HEK293 (cell line): ENCODE results near the gene HS3ST6.

Experiments used
- CTCF ChIA-PET: fragments of 350-600 bp; formaldehyde crosslinking; extraction: SDS; loops from one replicate; lab custom pipeline; 2021; ENCODE audit warnings: antibody characterized with exemption; lab: Yijun Ruan, JAX
- POLR2A ChIA-PET: fragments of 300-600 bp; formaldehyde crosslinking; extraction: SDS; loops from one replicate; lab custom pipeline; 2020; ENCODE audit warnings: antibody characterized with exemption, inconsistent platforms; lab: Yijun Ruan, JAX
- H3K27ac ChIP-seq: fragments of 200-500 bp; sonication (Bioruptor generic); 2 replicates; pipeline ENCODE4 v1.5.1; 2014; ENCODE audit warnings: low read depth, low read length, control low read depth, inconsistent platforms; ENCODE audit errors: extremely low read depth
- H3K36me3 ChIP-seq, 2 experiments: fragments of 200-500 bp in 1 of 2; sonication (Bioruptor generic) in 1 of 2; 1 replicate in 1 of 2; 2 replicates in 1 of 2; pipeline ENCODE4 v1.5.1; 2014 to 2017; ENCODE audit warnings: inconsistent platforms in 2 of 2, low read length in 2 of 2; ENCODE audit not compliant: control insufficient read depth in 2 of 2, insufficient read depth in 1 of 2
- H3K4me1 ChIP-seq: fragments of 200-500 bp; sonication (Bioruptor generic); 2 replicates; pipeline ENCODE4 v1.5.1; 2014; ENCODE audit warnings: mild to moderate bottlenecking, low read length, inconsistent platforms; ENCODE audit not compliant: control insufficient read depth, insufficient read depth
- H3K4me3 ChIP-seq: 2 replicates; pipeline ENCODE4 v1.5.1; 2011; ENCODE audit warnings: low read depth, mild to moderate bottlenecking, control low read depth, low read length, moderate library complexity
- H3K9me3 ChIP-seq: fragments of 200-500 bp; sonication (Bioruptor generic); 2 replicates; pipeline ENCODE4 v1.5.1; 2014; ENCODE audit warnings: low read depth, low read length, inconsistent platforms; ENCODE audit not compliant: control insufficient read depth, insufficient read depth
- GLI2 ChIP-seq: fragments of 450-650 bp; formaldehyde crosslinking; IDR thresholded peaks from 2 replicates; pipeline ENCODE4; 2017; ENCODE audit warnings: missing biosample characterization, missing genetic modification characterization, low read depth, borderline replicate concordance
- KLF10 ChIP-seq: fragments of 450-650 bp; IDR thresholded peaks from 2 replicates; pipeline ENCODE4 v1.5.1; 2018; ENCODE audit warnings: missing biosample characterization, mild to moderate bottlenecking, missing genetic modification characterization
- MEIS1 ChIP-seq: sonication (generic); formaldehyde crosslinking; IDR thresholded peaks from 2 replicates; pipeline ENCODE4 v1.8.1; 2022; ENCODE audit warnings: missing genetic modification reagents, mild to moderate bottlenecking, borderline replicate concordance
- MYNN ChIP-seq: fragments of 450-650 bp; formaldehyde crosslinking; IDR thresholded peaks from 2 replicates; pipeline ENCODE4 v1.5.1; 2016; ENCODE audit warnings: missing biosample characterization, missing genetic modification characterization, borderline replicate concordance
- ZBTB20 ChIP-seq: fragments of 450-650 bp; formaldehyde crosslinking; IDR thresholded peaks from 2 replicates; pipeline ENCODE4 v1.5.1; 2016; ENCODE audit warnings: missing biosample characterization, missing genetic modification characterization
- ZFHX2 ChIP-seq: fragments of 450-650 bp; formaldehyde crosslinking; conservative IDR thresholded peaks from 2 replicates; pipeline ENCODE4 v1.5.1; 2016; ENCODE audit warnings: missing biosample characterization, missing genetic modification characterization
- ZFP3 ChIP-seq: fragments of 450-650 bp; formaldehyde crosslinking; IDR thresholded peaks from 2 replicates; pipeline ENCODE4 v1.5.1; 2016; ENCODE audit warnings: low read depth, missing biosample characterization, missing genetic modification characterization
- ZFP37 ChIP-seq: fragments of 450-650 bp; formaldehyde crosslinking; IDR thresholded peaks from 2 replicates; pipeline ENCODE4 v1.5.1; 2016; ENCODE audit warnings: missing biosample characterization, missing genetic modification characterization
- ZIC2 ChIP-seq: fragments of 450-650 bp; formaldehyde crosslinking; IDR thresholded peaks from 2 replicates; pipeline ENCODE4 v1.5.1; 2016; ENCODE audit warnings: missing biosample characterization, missing genetic modification characterization
- ZNF114 ChIP-seq: fragments of 450-650 bp; formaldehyde crosslinking; IDR thresholded peaks from 2 replicates; pipeline ENCODE4 v1.5.0; 2017; ENCODE audit warnings: missing biosample characterization, missing genetic modification characterization
- ZNF146 ChIP-seq: fragments of 450-650 bp; formaldehyde crosslinking; IDR thresholded peaks from 2 replicates; pipeline ENCODE4 v1.5.1; 2016; ENCODE audit warnings: missing biosample characterization, missing genetic modification characterization
- ZNF175 ChIP-seq: fragments of 450-650 bp; formaldehyde crosslinking; IDR thresholded peaks from 2 replicates; pipeline ENCODE4 v1.5.1; 2016; ENCODE audit warnings: missing biosample characterization, missing genetic modification characterization
- ZNF211 ChIP-seq: fragments of 450-650 bp; formaldehyde crosslinking; IDR thresholded peaks from 2 replicates; pipeline ENCODE4 v1.5.1; 2016; ENCODE audit warnings: low read depth, missing biosample characterization, missing genetic modification characterization
- ZNF354C ChIP-seq: fragments of 450-650 bp; formaldehyde crosslinking; IDR thresholded peaks from 2 replicates; pipeline ENCODE4 v1.5.1; 2016; ENCODE audit warnings: missing biosample characterization, missing genetic modification characterization, low read depth, borderline replicate concordance
- ZNF423 ChIP-seq: fragments of 450-650 bp; formaldehyde crosslinking; IDR thresholded peaks from 2 replicates; pipeline ENCODE4 v1.5.1; 2016; ENCODE audit warnings: missing biosample characterization, missing genetic modification characterization
- ZNF510 ChIP-seq: fragments of 450-650 bp; formaldehyde crosslinking; IDR thresholded peaks from 2 replicates; pipeline ENCODE4 v1.5.1; 2018; ENCODE audit warnings: mild to moderate bottlenecking, missing genetic modification characterization, missing biosample characterization; ENCODE audit not compliant: insufficient replicate concordance
- ZNF585B ChIP-seq: fragments of 450-650 bp; formaldehyde crosslinking; IDR thresholded peaks from 2 replicates; pipeline ENCODE4 v1.5.1; 2016; ENCODE audit warnings: missing biosample characterization, missing genetic modification characterization
- ZNF624 ChIP-seq: fragments of 450-650 bp; formaldehyde crosslinking; IDR thresholded peaks from 2 replicates; pipeline ENCODE4 v1.5.1; 2017; ENCODE audit warnings: missing biosample characterization, missing genetic modification characterization
- ZNF626 ChIP-seq: fragments of 450-650 bp; sonication (Bioruptor Pico); formaldehyde crosslinking; IDR thresholded peaks from 2 replicates; pipeline ENCODE4 v1.5.1; 2018; ENCODE audit warnings: missing biosample characterization, missing genetic modification characterization, inconsistent platforms
- ZNF670 ChIP-seq: fragments of 450-650 bp; formaldehyde crosslinking; IDR thresholded peaks from 2 replicates; pipeline ENCODE4 v1.5.1; 2016; ENCODE audit warnings: missing biosample characterization, missing genetic modification characterization, low read depth
- ZNF701 ChIP-seq: fragments of 450-650 bp; formaldehyde crosslinking; IDR thresholded peaks from 2 replicates; pipeline ENCODE4 v1.5.1; 2016; ENCODE audit warnings: missing biosample characterization, missing genetic modification characterization
- TF ChIP-seq, protein P1 (sequence below): fragments of 450-650 bp; formaldehyde crosslinking; IDR thresholded peaks from 2 replicates; pipeline ENCODE4 v1.5.1; 2017; ENCODE audit warnings: missing biosample characterization, missing genetic modification characterization
- TF ChIP-seq, protein P2 (sequence below): fragments of 450-650 bp; formaldehyde crosslinking; IDR thresholded peaks from 2 replicates; pipeline ENCODE4 v1.5.1; 2016; ENCODE audit warnings: missing biosample characterization, missing genetic modification characterization
- TF ChIP-seq, protein P3 (sequence below): fragments of 450-650 bp; formaldehyde crosslinking; IDR thresholded peaks from 2 replicates; pipeline ENCODE4 v1.5.1; 2016; ENCODE audit warnings: missing biosample characterization, missing genetic modification characterization
- TF ChIP-seq, protein P4 (sequence below): fragments of 450-650 bp; formaldehyde crosslinking; IDR thresholded peaks from 2 replicates; pipeline ENCODE4 v1.5.1; 2016; ENCODE audit warnings: missing biosample characterization, missing genetic modification characterization, borderline replicate concordance

The HS3ST6 gene

DNA sequence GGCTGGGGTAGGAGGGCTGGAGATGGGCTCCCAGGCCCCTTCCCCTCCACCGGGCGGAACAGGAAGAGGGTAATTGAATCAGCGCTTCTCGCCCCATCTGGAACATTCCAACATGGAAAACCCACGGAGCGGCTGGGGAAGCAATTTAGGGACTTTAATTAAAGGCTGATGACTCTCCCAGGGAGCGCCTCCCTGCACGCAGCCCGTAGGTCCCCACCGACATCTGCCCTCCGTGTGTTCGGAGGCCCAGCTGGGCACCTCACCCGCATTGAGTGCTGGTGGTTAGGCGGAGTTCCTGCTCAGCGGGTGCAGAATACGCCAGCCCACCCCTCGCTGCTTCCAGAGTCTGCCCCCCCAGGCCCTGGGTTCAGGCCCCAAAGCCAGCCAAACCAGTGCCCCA lies 10.0 kb downstream of the HS3ST6 start:
- CTCF ChIA-PET: interaction anchor here (1.3 to 1.8 kb wide), 2 partner anchors 15 to 21 kb away, joined by 4 to 6 read pairs; no protein-coding TSS in a partner anchor
- no peaks in the 10 kb centered on the region for H3K36me3 ChIP-seq
- no peaks in the 10 kb centered on the region for H3K9me3 ChIP-seq
- POLR2A ChIA-PET: interaction anchor here (1.8 kb wide), 1 partner anchor 15 kb away, joined by 3 read pairs; no protein-coding TSS in a partner anchor
- H3K4me1 ChIP-seq: no peaks in the 10 kb centered on the region
- TF ChIP-seq ZNF626 (tag by site-specific recombination) (no peak), MEIS1 (CRISPR knock-in tag) (no peak), GLI2 (tag by site-specific recombination) (no peak), ZNF510 (tag by site-specific recombination) (no peak), ZIC2 (no peak), ZNF670 (no peak), ZNF585B (tag by site-specific recombination) (no peak), ZFP37 (tag by site-specific recombination) (no peak), ZBTB20 (tag by site-specific recombination) (no peak), ZFP3 (tag by site-specific recombination) (no peak), ZNF701 (no peak), ZNF423 (tag by site-specific recombination) (no peak), ZNF624 (no peak), ZNF211 (tag by site-specific recombination) (no peak), ZNF146 (no peak), MYNN (tag by site-specific recombination) (no peak), KLF10 (tag by site-specific recombination) (no peak), ZNF175 (tag by site-specific recombination) (no peak)
- TF ChIP-seq, protein P1, sequence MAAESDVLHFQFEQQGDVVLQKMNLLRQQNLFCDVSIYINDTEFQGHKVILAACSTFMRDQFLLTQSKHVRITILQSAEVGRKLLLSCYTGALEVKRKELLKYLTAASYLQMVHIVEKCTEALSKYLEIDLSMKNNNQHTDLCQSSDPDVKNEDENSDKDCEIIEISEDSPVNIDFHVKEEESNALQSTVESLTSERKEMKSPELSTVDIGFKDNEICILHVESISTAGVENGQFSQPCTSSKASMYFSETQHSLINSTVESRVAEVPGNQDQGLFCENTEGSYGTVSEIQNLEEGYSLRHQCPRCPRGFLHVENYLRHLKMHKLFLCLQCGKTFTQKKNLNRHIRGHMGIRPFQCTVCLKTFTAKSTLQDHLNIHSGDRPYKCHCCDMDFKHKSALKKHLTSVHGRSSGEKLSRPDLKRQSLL (tag by site-specific recombination): no peak
- TF ChIP-seq, protein P2, sequence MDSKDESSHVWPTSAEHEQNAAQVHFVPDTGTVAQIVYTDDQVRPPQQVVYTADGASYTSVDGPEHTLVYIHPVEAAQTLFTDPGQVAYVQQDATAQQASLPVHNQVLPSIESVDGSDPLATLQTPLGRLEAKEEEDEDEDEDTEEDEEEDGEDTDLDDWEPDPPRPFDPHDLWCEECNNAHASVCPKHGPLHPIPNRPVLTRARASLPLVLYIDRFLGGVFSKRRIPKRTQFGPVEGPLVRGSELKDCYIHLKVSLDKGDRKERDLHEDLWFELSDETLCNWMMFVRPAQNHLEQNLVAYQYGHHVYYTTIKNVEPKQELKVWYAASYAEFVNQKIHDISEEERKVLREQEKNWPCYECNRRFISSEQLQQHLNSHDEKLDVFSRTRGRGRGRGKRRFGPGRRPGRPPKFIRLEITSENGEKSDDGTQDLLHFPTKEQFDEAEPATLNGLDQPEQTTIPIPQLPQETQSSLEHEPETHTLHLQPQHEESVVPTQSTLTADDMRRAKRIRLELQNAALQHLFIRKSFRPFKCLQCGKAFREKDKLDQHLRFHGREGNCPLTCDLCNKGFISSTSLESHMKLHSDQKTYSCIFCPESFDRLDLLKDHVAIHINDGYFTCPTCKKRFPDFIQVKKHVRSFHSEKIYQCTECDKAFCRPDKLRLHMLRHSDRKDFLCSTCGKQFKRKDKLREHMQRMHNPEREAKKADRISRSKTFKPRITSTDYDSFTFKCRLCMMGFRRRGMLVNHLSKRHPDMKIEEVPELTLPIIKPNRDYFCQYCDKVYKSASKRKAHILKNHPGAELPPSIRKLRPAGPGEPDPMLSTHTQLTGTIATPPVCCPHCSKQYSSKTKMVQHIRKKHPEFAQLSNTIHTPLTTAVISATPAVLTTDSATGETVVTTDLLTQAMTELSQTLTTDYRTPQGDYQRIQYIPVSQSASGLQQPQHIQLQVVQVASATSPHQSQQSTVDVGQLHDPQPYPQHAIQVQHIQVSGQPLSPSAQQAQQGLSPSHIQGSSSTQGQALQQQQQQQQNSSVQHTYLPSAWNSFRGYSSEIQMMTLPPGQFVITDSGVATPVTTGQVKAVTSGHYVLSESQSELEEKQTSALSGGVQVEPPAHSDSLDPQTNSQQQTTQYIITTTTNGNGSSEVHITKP (tag by site-specific recombination): no peak
- TF ChIP-seq, all 188 proteins: peak for 0
- H3K27ac ChIP-seq: no peak overlapping the region
- no peak overlapping the region for H3K4me3 ChIP-seq

DNA sequence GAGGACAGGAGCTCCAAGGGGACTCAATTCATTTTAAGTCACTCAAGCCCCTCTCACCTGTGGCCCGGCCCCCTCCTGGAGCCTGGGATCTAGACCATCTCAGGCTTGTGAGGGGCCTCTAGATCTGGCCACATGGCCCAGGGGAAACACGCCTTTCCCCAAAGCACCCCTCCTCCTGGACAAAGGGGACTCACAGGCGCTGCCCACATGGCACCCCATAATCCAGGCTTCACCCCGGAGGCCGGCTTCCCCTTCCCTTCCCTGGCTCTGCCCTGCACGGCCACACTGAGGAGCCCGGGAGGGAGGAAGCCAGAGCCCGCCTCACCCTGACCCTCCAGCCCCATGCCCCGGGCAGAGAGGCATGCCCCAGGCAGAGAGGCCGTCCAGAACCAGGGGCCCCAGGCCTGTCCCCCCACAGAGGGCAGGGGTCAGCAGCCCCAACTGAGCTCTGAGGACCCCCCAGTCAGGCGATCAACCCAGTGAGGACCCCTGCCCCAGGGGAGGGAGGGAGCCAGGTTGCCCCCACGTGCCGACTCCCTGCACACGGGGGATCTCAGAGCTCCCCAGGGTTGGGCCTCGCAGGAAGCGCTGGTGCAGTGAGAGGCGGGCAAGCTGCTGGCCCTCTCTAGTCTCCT lies 10.9 kb downstream of the HS3ST6 start:
- Histone ChIP-seq H3K9me3 (no peaks in the 10 kb centered on the region), H3K27ac (no peak overlapping the region), H3K4me1 (no peaks in the 10 kb centered on the region), H3K36me3 (no peaks in the 10 kb centered on the region), H3K4me3 (no peak overlapping the region)
- POLR2A ChIA-PET: no interaction called here
- CTCF ChIA-PET: interaction anchor here (1.8 kb wide), 1 partner anchor 16 kb away, joined by 6 read pairs; no protein-coding TSS in a partner anchor
- TF ChIP-seq ZNF354C (tag by site-specific recombination) (no peak), ZFHX2 (tag by site-specific recombination) (no peak), ZNF114 (no peak)
- TF ChIP-seq, protein P3, sequence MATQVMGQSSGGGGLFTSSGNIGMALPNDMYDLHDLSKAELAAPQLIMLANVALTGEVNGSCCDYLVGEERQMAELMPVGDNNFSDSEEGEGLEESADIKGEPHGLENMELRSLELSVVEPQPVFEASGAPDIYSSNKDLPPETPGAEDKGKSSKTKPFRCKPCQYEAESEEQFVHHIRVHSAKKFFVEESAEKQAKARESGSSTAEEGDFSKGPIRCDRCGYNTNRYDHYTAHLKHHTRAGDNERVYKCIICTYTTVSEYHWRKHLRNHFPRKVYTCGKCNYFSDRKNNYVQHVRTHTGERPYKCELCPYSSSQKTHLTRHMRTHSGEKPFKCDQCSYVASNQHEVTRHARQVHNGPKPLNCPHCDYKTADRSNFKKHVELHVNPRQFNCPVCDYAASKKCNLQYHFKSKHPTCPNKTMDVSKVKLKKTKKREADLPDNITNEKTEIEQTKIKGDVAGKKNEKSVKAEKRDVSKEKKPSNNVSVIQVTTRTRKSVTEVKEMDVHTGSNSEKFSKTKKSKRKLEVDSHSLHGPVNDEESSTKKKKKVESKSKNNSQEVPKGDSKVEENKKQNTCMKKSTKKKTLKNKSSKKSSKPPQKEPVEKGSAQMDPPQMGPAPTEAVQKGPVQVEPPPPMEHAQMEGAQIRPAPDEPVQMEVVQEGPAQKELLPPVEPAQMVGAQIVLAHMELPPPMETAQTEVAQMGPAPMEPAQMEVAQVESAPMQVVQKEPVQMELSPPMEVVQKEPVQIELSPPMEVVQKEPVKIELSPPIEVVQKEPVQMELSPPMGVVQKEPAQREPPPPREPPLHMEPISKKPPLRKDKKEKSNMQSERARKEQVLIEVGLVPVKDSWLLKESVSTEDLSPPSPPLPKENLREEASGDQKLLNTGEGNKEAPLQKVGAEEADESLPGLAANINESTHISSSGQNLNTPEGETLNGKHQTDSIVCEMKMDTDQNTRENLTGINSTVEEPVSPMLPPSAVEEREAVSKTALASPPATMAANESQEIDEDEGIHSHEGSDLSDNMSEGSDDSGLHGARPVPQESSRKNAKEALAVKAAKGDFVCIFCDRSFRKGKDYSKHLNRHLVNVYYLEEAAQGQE: no peak
- TF ChIP-seq, protein P4, sequence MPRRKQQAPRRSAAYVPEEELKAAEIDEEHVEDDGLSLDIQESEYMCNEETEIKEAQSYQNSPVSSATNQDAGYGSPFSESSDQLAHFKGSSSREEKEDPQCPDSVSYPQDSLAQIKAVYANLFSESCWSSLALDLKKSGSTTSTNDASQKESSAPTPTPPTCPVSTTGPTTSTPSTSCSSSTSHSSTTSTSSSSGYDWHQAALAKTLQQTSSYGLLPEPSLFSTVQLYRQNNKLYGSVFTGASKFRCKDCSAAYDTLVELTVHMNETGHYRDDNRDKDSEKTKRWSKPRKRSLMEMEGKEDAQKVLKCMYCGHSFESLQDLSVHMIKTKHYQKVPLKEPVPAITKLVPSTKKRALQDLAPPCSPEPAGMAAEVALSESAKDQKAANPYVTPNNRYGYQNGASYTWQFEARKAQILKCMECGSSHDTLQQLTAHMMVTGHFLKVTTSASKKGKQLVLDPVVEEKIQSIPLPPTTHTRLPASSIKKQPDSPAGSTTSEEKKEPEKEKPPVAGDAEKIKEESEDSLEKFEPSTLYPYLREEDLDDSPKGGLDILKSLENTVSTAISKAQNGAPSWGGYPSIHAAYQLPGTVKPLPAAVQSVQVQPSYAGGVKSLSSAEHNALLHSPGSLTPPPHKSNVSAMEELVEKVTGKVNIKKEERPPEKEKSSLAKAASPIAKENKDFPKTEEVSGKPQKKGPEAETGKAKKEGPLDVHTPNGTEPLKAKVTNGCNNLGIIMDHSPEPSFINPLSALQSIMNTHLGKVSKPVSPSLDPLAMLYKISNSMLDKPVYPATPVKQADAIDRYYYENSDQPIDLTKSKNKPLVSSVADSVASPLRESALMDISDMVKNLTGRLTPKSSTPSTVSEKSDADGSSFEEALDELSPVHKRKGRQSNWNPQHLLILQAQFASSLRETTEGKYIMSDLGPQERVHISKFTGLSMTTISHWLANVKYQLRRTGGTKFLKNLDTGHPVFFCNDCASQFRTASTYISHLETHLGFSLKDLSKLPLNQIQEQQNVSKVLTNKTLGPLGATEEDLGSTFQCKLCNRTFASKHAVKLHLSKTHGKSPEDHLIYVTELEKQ: no peak
